ENCODE results near the gene MRPL49.
"Not testable (repeated sequence)": the region's sequence is repeated elsewhere in the genome, so short reads cannot be mapped to it uniquely, and the experiment has no call there.

The MRPL49 gene

GRCh38 chr11:65117206-65118096, 4.7 kb upstream of the MRPL49 start, which contains the start of gene ZNHIT2:
TSS of gene ZNHIT2 (minus strand) at chr11:65117701. CDS start at chr11:65117653, 48 bp downstream.
- peak; percentile 100 for DNase-seq (ENCODE audit: low read depth in 2 of 2)

GRCh38 chr11:65118097-65118837, 3.9 kb upstream of the MRPL49 start:
- no peak for DNase-seq (ENCODE audit: low read depth in 2 of 2)

GRCh38 chr11:65118891-65119669, 3.0 kb upstream of the MRPL49 start:
- DNase-seq (ENCODE audit: low read depth in 2 of 2): not testable (repeated sequence)

GRCh38 chr11:65119670-65119995, 2.5 kb upstream of the MRPL49 start:
- no peak for DNase-seq (ENCODE audit: low read depth in 2 of 2)

GRCh38 chr11:65120831-65121230, 1.3 kb upstream of the MRPL49 start:
- no peak for DNase-seq (ENCODE audit: low read depth in 2 of 2)

GRCh38 chr11:65121447-65121864, 665 bp upstream of the MRPL49 start:
- no peak for DNase-seq (ENCODE audit: low read depth in 2 of 2)

- DNase-seq (ENCODE audit: low read depth in 2 of 2): no peak
Observed at GRCh38 chr11:65124480-65125196, 2.5 kb downstream of the MRPL49 start.

- DNase-seq (ENCODE audit: low read depth in 2 of 2): no peak
Observed at GRCh38 chr11:65125197-65126056, 3.3 kb downstream of the MRPL49 start.

- no peak for DNase-seq (ENCODE audit: low read depth in 2 of 2)
Observed at GRCh38 chr11:65126624-65127274, 4.6 kb downstream of the MRPL49 start.

GRCh38 chr11:65127473-65128181, 5.5 kb downstream of the MRPL49 start:
- no peak for DNase-seq (ENCODE audit: low read depth in 2 of 2)

- no peak for DNase-seq (ENCODE audit: low read depth in 2 of 2)
Observed at GRCh38 chr11:65128182-65129145, 6.3 kb downstream of the MRPL49 start.

- DNase-seq (ENCODE audit: low read depth in 2 of 2): no peak
Observed at GRCh38 chr11:65129649-65130441, 7.7 kb downstream of the MRPL49 start.

GRCh38 chr11:65130631-65131416, 8.7 kb downstream of the MRPL49 start:
- DNase-seq (ENCODE audit: low read depth in 2 of 2): no peak

GRCh38 chr11:65131417-65131776, 9.3 kb downstream of the MRPL49 start:
- no peak for DNase-seq (ENCODE audit: low read depth in 2 of 2)

- DNase-seq (ENCODE audit: low read depth in 2 of 2): no peak
Observed at GRCh38 chr11:65131895-65132237, 9.7 kb downstream of the MRPL49 start.

- no peak for DNase-seq (ENCODE audit: low read depth in 2 of 2)
Observed at GRCh38 chr11:65132238-65132987, 10.3 kb downstream of the MRPL49 start.
